Loucy (cell line): ENCODE data around the gene MIPEP.

Experiments
- H2AFZ ChIP-seq: fragments of 200-600 bp; sonication (generic); 2 replicates; pipeline ENCODE4 v1.6.0; 2016; ENCODE audit warnings: antibody characterized with exemption, mild to moderate bottlenecking, low read length, moderate library complexity
- H3F3A ChIP-seq: fragments of 200-600 bp; 2 replicates; pipeline ENCODE4 v1.6.0; 2016; ENCODE audit warnings: antibody characterized with exemption, low read depth, mild to moderate bottlenecking
- H3K27me3 ChIP-seq: fragments of 200-600 bp; sonication (generic); 2 replicates; pipeline ENCODE4 v1.6.1; 2014; ENCODE audit warnings: low read length, mild to moderate bottlenecking; ENCODE audit not compliant: insufficient read depth, poor library complexity, severe bottlenecking
- H3K36me3 ChIP-seq: fragments of 200-600 bp; sonication (generic); 2 replicates; pipeline ENCODE4 v1.6.1; 2016; ENCODE audit warnings: low read length; ENCODE audit not compliant: insufficient read depth
- H3K4me1 ChIP-seq: fragments of 200-600 bp; sonication (generic); 2 replicates; pipeline ENCODE4 v1.5.1; 2014; ENCODE audit warnings: low read length, mild to moderate bottlenecking; ENCODE audit not compliant: insufficient read depth, poor library complexity, severe bottlenecking
- H3K4me2 ChIP-seq: fragments of 200-600 bp; sonication (generic); 2 replicates; pipeline ENCODE4 v1.6.0; 2014; ENCODE audit warnings: antibody characterized with exemption, low read length, low read depth, mild to moderate bottlenecking; ENCODE audit not compliant: poor library complexity, severe bottlenecking
- H3K4me3 ChIP-seq: fragments of 200-600 bp; sonication (generic); 2 replicates; pipeline ENCODE4 v1.5.1; 2014; ENCODE audit warnings: low read length, mild to moderate bottlenecking, mixed read lengths; ENCODE audit not compliant: poor library complexity, severe bottlenecking
- H3K79me2 ChIP-seq: fragments of 200-600 bp; sonication (generic); 2 replicates; pipeline ENCODE4 v1.6.1; 2014; ENCODE audit warnings: low read length; ENCODE audit not compliant: insufficient read depth
- H3K9ac ChIP-seq: fragments of 200-600 bp; sonication (generic); 2 replicates; pipeline ENCODE4 v1.6.0; 2014; ENCODE audit warnings: mild to moderate bottlenecking, low read depth, low read length, moderate library complexity; ENCODE audit not compliant: poor library complexity, severe bottlenecking
- H3K9me2 ChIP-seq: fragments of 200-600 bp; sonication (generic); replicated peaks from 2 replicates; pipeline ENCODE4 v1.6.1; 2016; ENCODE audit warnings: low read depth, low read length, mixed read lengths
- H3K9me3 ChIP-seq: fragments of 200-600 bp; sonication (generic); 2 replicates; pipeline ENCODE4 v1.6.1; 2014; ENCODE audit warnings: mild to moderate bottlenecking, antibody characterized with exemption, low read length, low read depth; ENCODE audit not compliant: insufficient read depth
- H4K20me1 ChIP-seq: fragments of 200-600 bp; sonication (generic); 2 replicates; pipeline ENCODE4 v1.6.0; 2014; ENCODE audit warnings: antibody characterized with exemption, low read length, mild to moderate bottlenecking; ENCODE audit not compliant: insufficient read depth, poor library complexity, severe bottlenecking
- EZH2phosphoT487 ChIP-seq: fragments of 200-600 bp; IDR thresholded peaks from 2 replicates; pipeline ENCODE4 v1.6.1; 2018; ENCODE audit warnings: antibody characterized with exemption, mild to moderate bottlenecking, moderate library complexity, borderline replicate concordance
- TF ChIP-seq, protein P1 (sequence below): fragments of 200-600 bp; sonication (generic); conservative IDR thresholded peaks from 2 replicates; pipeline ENCODE4 v1.5.1; 2014; ENCODE audit warnings: mild to moderate bottlenecking, antibody characterized with exemption, low read length

MIPEP gene

GRCh38 chr13:23695711-23696464 is 193.3 kb downstream of the MIPEP start:
- no peaks in the 10 kb centered on the region for H3K4me1 ChIP-seq
- H3K4me3 ChIP-seq = no peak overlapping the region
- H3K9ac ChIP-seq = no peak overlapping the region
- no peaks in the 10 kb centered on the region for H3K36me3 ChIP-seq
- H4K20me1 ChIP-seq = no peaks in the 10 kb centered on the region
- H3F3A ChIP-seq = no peaks in the 10 kb centered on the region
- no peaks in the 10 kb centered on the region for H3K27me3 ChIP-seq
- no peaks in the 10 kb centered on the region for H3K9me2 ChIP-seq
- H3K79me2 ChIP-seq = no peaks in the 10 kb centered on the region
- H3K9me3 ChIP-seq = no peaks in the 10 kb centered on the region
- H3K4me2 ChIP-seq = no peak overlapping the region
- H2AFZ ChIP-seq = no peak overlapping the region
- TF ChIP-seq, protein P1, sequence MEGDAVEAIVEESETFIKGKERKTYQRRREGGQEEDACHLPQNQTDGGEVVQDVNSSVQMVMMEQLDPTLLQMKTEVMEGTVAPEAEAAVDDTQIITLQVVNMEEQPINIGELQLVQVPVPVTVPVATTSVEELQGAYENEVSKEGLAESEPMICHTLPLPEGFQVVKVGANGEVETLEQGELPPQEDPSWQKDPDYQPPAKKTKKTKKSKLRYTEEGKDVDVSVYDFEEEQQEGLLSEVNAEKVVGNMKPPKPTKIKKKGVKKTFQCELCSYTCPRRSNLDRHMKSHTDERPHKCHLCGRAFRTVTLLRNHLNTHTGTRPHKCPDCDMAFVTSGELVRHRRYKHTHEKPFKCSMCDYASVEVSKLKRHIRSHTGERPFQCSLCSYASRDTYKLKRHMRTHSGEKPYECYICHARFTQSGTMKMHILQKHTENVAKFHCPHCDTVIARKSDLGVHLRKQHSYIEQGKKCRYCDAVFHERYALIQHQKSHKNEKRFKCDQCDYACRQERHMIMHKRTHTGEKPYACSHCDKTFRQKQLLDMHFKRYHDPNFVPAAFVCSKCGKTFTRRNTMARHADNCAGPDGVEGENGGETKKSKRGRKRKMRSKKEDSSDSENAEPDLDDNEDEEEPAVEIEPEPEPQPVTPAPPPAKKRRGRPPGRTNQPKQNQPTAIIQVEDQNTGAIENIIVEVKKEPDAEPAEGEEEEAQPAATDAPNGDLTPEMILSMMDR = no peak
- TF ChIP-seq EZH2phosphoT487 = no peak

DNA sequence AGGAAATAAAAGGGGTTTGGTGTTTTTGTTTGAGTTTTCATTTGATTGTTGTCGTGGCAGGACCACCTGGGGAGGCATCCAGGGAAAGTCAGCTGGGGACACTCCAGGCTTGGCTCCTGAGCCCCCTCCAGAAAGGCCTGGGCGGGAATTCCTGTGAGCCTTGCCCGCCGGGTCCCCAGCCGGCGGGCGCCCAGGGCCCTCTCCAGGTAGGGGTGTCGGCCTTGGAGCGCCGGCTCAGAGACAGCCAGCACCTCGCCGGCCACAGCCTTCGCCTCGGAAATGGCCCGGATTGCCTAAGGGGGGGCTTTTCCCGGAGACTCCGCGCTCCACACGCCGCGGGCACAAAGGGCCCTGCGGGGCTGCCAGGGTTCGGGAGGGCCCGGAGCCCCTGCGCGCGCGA is 194.0 kb downstream of the MIPEP start:
- Histone ChIP-seq H4K20me1 (no peaks in the 10 kb centered on the region), H3K27me3 (no peaks in the 10 kb centered on the region), H2AFZ (no peak overlapping the region), H3K9me3 (no peaks in the 10 kb centered on the region), H3K79me2 (no peaks in the 10 kb centered on the region), H3K9me2 (no peaks in the 10 kb centered on the region), H3K4me1 (no peaks in the 10 kb centered on the region), H3K9ac (no peak overlapping the region), H3K4me2 (no peak overlapping the region), H3K36me3 (no peaks in the 10 kb centered on the region), H3F3A (no peaks in the 10 kb centered on the region), H3K4me3 (no peak overlapping the region)
- TF ChIP-seq EZH2phosphoT487 = no peak
- TF ChIP-seq, protein P1 = no peak

GRCh38 chr13:23692816-23693215 is 196.4 kb downstream of the MIPEP start:
- H3K4me2 ChIP-seq = no peak overlapping the region
- H3K27me3 ChIP-seq = no peaks in the 10 kb centered on the region
- no peak overlapping the region for H3K9ac ChIP-seq
- no peaks in the 10 kb centered on the region for H3K79me2 ChIP-seq
- H3F3A ChIP-seq = no peaks in the 10 kb centered on the region
- H4K20me1 ChIP-seq = no peaks in the 10 kb centered on the region
- H3K36me3 ChIP-seq = no peaks in the 10 kb centered on the region
- no peaks in the 10 kb centered on the region for H3K9me3 ChIP-seq
- TF ChIP-seq, protein P1 = no peak
- TF ChIP-seq EZH2phosphoT487 = no peak
- H3K9me2 ChIP-seq = no peaks in the 10 kb centered on the region
- H3K4me1 ChIP-seq = no peaks in the 10 kb centered on the region
- H2AFZ ChIP-seq = no peak overlapping the region
- H3K4me3 ChIP-seq = no peak overlapping the region
